Neural crest cell (in vitro differentiated cells): Measurements from ENCODE around the gene PDGFC. TPM values are rescaled to one million over a fixed set of nuclear protein-coding genes. Genes with fewer than 3 reads are reported as not detected.

Source experiments
- DNase-seq: peaks from one replicate; pipeline ENCODE4 v3.0.0; 2021; ENCODE audit warnings: low read depth, mixed read lengths, low spot score
- H3K27ac Mint-ChIP-seq: one replicate; pipeline ENCODE4 v1.8.0; 2021; ENCODE audit warnings: mild to moderate bottlenecking, mixed read lengths; ENCODE audit not compliant: unreplicated experiment
- H3K27me3 Mint-ChIP-seq: 2 replicates; pipeline ENCODE4 v1.8.0; 2021; ENCODE audit warnings: low read depth, mild to moderate bottlenecking, mixed read lengths
- H3K36me3 Mint-ChIP-seq: 2 replicates; pipeline ENCODE4 v1.8.0; 2021; ENCODE audit warnings: low read depth, mild to moderate bottlenecking, mixed read lengths
- H3K4me1 Mint-ChIP-seq: 2 replicates; pipeline ENCODE4 v1.8.0; 2021; ENCODE audit warnings: mixed read lengths
- H3K4me3 Mint-ChIP-seq: one replicate; pipeline ENCODE4 v1.8.0; 2021; ENCODE audit warnings: mild to moderate bottlenecking, mixed read lengths
- H3K9me3 Mint-ChIP-seq: 2 replicates; pipeline ENCODE4 v1.8.0; 2021; ENCODE audit warnings: mixed read lengths
- total RNA-seq: library from RNA; stranded (reverse); gene quantifications from 2 replicates; pipeline ENCODE4 v1.2.1, GENCODE V29; 2021
- TF ChIP-seq, protein P1 (sequence below): fragments of 200-600 bp; sonication (generic); conservative IDR thresholded peaks from 2 replicates; pipeline ENCODE4 v1.5.0; 2021; ENCODE audit warnings: antibody characterized with exemption, mild to moderate bottlenecking

Gene PDGFC
- total RNA-seq, 1 donor from 2014 or later = 19.1 TPM

DNA sequence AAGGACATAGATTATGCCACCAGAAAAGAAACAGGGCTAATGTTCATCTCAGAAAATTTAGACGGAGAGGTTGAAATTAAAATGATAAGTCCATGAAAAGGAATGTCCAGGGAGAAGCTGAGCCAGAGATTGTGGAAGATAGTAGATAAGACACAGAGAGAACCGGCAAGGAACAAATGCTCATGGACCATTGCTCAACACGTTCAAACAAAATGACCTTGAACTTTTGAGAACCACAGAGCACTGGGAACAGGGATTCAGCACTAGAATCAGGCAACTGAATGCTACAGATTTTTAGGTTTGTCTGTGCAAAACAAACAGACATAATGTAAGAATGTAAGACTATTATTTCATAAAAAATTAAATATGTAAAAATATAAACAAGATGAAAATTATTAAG lies 206.3 kb downstream of the PDGFC start:
- Mint-ChIP-seq H3K9me3 (no peaks in the 10 kb centered on the region), H3K4me1 (peaks cover 28% of the 10 kb centered on the region), H3K27me3 (no peaks in the 10 kb centered on the region), H3K36me3 (peaks cover 5% of the 10 kb centered on the region), H3K4me3 (no peak overlapping the region), H3K27ac (peak overlapping the region; percentile 30)
- DNase-seq = no peak
- TF ChIP-seq, protein P1, sequence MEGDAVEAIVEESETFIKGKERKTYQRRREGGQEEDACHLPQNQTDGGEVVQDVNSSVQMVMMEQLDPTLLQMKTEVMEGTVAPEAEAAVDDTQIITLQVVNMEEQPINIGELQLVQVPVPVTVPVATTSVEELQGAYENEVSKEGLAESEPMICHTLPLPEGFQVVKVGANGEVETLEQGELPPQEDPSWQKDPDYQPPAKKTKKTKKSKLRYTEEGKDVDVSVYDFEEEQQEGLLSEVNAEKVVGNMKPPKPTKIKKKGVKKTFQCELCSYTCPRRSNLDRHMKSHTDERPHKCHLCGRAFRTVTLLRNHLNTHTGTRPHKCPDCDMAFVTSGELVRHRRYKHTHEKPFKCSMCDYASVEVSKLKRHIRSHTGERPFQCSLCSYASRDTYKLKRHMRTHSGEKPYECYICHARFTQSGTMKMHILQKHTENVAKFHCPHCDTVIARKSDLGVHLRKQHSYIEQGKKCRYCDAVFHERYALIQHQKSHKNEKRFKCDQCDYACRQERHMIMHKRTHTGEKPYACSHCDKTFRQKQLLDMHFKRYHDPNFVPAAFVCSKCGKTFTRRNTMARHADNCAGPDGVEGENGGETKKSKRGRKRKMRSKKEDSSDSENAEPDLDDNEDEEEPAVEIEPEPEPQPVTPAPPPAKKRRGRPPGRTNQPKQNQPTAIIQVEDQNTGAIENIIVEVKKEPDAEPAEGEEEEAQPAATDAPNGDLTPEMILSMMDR = no peak

DNA sequence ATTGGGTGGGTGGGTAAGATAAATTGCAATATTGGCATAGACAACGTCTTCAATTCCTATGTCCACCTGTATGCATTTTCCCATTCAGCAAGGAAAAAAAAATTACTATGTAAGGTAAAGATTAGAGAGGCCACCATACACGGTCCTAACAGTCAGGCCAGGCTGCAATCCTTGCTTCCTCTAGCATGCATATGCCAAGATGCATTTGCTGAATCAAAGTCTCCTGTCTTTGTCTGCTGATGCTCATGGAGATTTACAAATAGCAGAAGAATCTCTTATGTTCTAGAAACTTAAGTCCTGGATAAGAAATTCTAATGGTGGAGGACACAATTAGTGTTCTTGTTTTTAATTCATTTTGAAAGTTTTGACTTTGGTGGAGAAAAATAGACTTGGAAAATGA lies 206.8 kb downstream of the PDGFC start:
- Mint-ChIP-seq H3K4me1 (peaks cover 23% of the 10 kb centered on the region), H3K27ac (no peak overlapping the region), H3K4me3 (no peak overlapping the region), H3K36me3 (peaks cover 5% of the 10 kb centered on the region), H3K27me3 (no peaks in the 10 kb centered on the region), H3K9me3 (no peaks in the 10 kb centered on the region)
- TF ChIP-seq, protein P1 = no peak
- DNase-seq = no peak

DNA sequence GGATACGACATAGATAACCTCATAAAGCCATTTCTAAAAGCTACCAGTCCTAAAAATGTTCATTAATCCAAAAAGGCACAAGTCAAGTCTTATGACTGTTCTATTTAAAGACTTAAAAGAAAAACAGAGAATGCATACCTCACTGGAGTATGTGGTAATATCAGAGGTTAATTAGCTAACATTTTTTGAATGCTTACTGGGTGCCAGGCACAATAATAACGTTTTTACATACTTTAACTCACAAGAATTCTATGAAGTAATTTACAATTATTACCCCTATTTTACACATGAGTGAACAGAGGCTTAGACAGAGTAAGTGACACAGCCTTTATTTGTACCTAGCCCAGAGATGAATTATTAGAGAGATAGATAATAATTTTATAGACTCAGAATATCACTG lies 207.5 kb downstream of the PDGFC start:
- Mint-ChIP-seq H3K27me3 (no peaks in the 10 kb centered on the region), H3K4me3 (no peak overlapping the region), H3K27ac (no peak overlapping the region), H3K36me3 (peaks cover 5% of the 10 kb centered on the region), H3K9me3 (no peaks in the 10 kb centered on the region), H3K4me1 (peaks cover 19% of the 10 kb centered on the region)
- DNase-seq = no peak
- TF ChIP-seq, protein P1 = no peak

DNA sequence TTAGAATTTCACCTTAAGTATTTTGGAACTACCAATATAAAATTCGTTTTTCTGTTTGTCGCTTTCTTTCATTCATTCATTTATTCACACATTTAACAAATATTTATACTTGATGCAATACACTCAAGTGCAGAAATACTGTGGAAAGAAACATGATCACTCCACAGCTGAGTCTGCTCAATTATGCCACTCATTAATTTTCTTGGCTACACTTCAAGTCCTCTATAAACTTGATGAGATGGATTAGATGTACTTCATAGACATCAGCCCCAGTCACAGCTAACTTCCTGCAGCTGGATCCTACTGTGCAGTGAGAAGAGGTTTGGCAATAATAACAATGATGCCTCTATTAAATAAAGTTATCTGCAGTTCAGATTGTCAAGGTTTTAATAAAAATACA lies 208.1 kb downstream of the PDGFC start:
- H3K4me3 Mint-ChIP-seq = no peak overlapping the region
- H3K27ac Mint-ChIP-seq = no peak overlapping the region
- TF ChIP-seq, protein P1 = no peak
- H3K4me1 Mint-ChIP-seq = peaks cover 17% of the 10 kb centered on the region
- no peak for DNase-seq
- H3K27me3 Mint-ChIP-seq = no peaks in the 10 kb centered on the region
- peaks cover 10% of the 10 kb centered on the region for H3K36me3 Mint-ChIP-seq
- peaks cover 5% of the 10 kb centered on the region for H3K9me3 Mint-ChIP-seq

DNA sequence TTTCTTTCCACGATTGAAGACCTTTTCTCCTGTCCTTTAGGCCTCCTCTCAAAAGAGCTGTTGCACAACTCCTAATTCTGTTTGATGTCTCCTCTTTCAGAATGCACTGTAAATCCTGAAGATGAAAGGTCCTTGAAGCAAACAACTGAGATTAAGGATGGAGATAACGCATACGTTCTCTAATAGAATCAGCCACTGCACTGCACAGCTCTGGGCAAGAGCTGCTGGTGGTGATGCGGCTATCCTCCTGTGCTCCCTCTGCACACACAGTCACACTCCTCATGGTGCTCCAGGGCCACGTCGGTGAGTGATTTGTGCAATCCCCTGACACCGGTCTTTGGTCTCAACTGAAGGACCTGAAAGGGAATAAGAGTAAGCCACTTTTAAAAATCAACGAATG lies 208.7 kb downstream of the PDGFC start:
- Mint-ChIP-seq H3K4me1 (peaks cover 10% of the 10 kb centered on the region), H3K4me3 (no peak overlapping the region), H3K9me3 (peaks cover 11% of the 10 kb centered on the region), H3K36me3 (peaks cover 14% of the 10 kb centered on the region), H3K27ac (no peak overlapping the region), H3K27me3 (no peaks in the 10 kb centered on the region)
- no peak for DNase-seq
- TF ChIP-seq, protein P1 = no peak

DNA sequence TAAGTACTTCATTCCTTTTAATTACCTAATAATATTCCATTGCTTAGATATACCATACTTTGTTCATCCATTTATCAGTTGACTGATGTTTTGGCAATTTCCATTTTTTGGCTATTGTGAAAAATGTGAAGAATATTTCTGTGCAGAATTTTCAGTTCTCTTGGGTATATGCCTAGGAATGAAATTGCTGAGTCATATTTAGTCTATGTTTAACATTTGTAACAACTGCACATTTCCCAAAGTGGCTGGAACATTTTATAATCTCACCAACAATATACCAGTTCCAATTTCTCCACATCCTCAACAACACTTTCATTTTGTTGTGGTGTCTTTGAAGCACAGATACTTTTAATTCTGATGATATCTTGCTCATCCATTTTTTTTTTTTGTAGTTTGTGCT lies 215.5 kb downstream of the PDGFC start:
- Mint-ChIP-seq H3K27ac (no peak overlapping the region), H3K27me3 (no peaks in the 10 kb centered on the region), H3K4me1 (no peaks in the 10 kb centered on the region), H3K36me3 (peaks cover 9% of the 10 kb centered on the region), H3K4me3 (no peak overlapping the region), H3K9me3 (peaks cover 12% of the 10 kb centered on the region)
- DNase-seq = no peak
- TF ChIP-seq, protein P1 = no peak
